ENCODE data around the gene B4GALT2. TPM values are rescaled to one million over a fixed set of nuclear protein-coding genes. Genes with fewer than 3 reads are reported as not detected.

The B4GALT2 gene
- total RNA-seq, 2 experiments from 2014 or later = 13.0 to 15.5 TPM

GRCh38 chr1:43949678-43950077 lies 29.3 kb upstream of the B4GALT2 start:
- POLR2A ChIA-PET = interaction anchor here (1.1 to 1.3 kb wide), 2 partner anchors 21 to 28 kb away, joined by 3 to 6 read pairs; partner anchors contain the start of gene DPH2
- H3K9me3 Mint-ChIP-seq = no peaks in the 10 kb centered on the region
- peaks cover 10% of the 10 kb centered on the region for H3K36me3 Mint-ChIP-seq (ENCODE audit: low read depth)
- DNase-seq = no peak
- CTCF ChIA-PET = interaction anchor here (2.5 kb wide), 1 partner anchor 15 kb away, joined by 14 read pairs; no protein-coding TSS in a partner anchor
- no peak overlapping the region for H3K4me3 Mint-ChIP-seq
- H3K27ac Mint-ChIP-seq = no peak overlapping the region
- H3K4me1 Mint-ChIP-seq = peaks cover 35% of the 10 kb centered on the region
- H3K27me3 Mint-ChIP-seq = no peaks in the 10 kb centered on the region

- Mint-ChIP-seq H3K9me3 (no peaks in the 10 kb centered on the region), H3K4me3 (no peak overlapping the region), H3K27me3 (no peaks in the 10 kb centered on the region), H3K27ac (no peak overlapping the region), H3K36me3 (ENCODE audit: low read depth) (peaks cover 7% of the 10 kb centered on the region), H3K4me1 (peaks cover 21% of the 10 kb centered on the region)
- POLR2A ChIA-PET = interaction anchor here (0.8 to 1.1 kb wide), 2 partner anchors 27 to 244 kb away, joined by 3 read pairs; partner anchors contain the start of gene ST3GAL3
- no peak for DNase-seq
- CTCF ChIA-PET = interaction anchor here (0.9 kb wide), 2 partner anchors 187 to 188 kb away, joined by 3 read pairs; no protein-coding TSS in a partner anchor
Measured at GRCh38 chr1:43951021-43951985, 27.7 kb upstream of the B4GALT2 start.

- no peak overlapping the region for H3K4me3 Mint-ChIP-seq
- peaks cover 11% of the 10 kb centered on the region for H3K36me3 Mint-ChIP-seq (ENCODE audit: low read depth)
- DNase-seq = no peak
- H3K27ac Mint-ChIP-seq = no peak overlapping the region
- POLR2A ChIA-PET = no interaction called here
- CTCF ChIA-PET = no interaction called here
- no peaks in the 10 kb centered on the region for H3K27me3 Mint-ChIP-seq
- peaks cover 16% of the 10 kb centered on the region for H3K4me1 Mint-ChIP-seq
- H3K9me3 Mint-ChIP-seq = no peaks in the 10 kb centered on the region
Measured at GRCh38 chr1:43952731-43953346, 26.2 kb upstream of the B4GALT2 start.

- H3K9me3 Mint-ChIP-seq = no peaks in the 10 kb centered on the region
- DNase-seq = no peak
- peaks cover 10% of the 10 kb centered on the region for H3K4me1 Mint-ChIP-seq
- H3K27me3 Mint-ChIP-seq = no peaks in the 10 kb centered on the region
- no peak overlapping the region for H3K27ac Mint-ChIP-seq
- H3K36me3 Mint-ChIP-seq (ENCODE audit: low read depth) = peaks cover 11% of the 10 kb centered on the region
- no peak overlapping the region for H3K4me3 Mint-ChIP-seq
- ChIA-PET CTCF (no interaction called here), POLR2A (no interaction called here)
Measured at GRCh38 chr1:43953361-43953760, 25.6 kb upstream of the B4GALT2 start.

DNA sequence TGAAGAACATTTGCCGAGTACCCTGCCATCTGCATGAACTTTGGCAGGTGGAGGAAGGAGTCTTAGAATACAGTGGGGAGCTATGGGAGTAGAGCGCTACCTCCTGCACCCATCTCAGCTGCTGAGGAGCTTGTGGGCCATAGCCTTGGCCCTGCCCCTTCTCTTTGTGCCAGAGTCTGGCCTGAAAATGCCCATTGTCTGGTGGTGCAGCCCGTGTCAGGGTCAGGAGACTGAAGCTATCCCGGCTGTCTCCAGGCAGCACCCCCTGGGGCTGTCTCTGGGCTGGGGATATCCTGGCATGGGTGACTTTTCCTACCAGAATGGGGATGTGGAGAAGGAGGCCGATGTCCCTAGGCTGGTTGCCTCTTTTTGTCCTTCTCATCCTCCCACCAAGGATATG lies 25.0 kb upstream of the B4GALT2 start:
- Mint-ChIP-seq H3K4me3 (no peak overlapping the region), H3K4me1 (peaks cover 5% of the 10 kb centered on the region), H3K27ac (no peak overlapping the region), H3K9me3 (no peaks in the 10 kb centered on the region), H3K27me3 (no peaks in the 10 kb centered on the region), H3K36me3 (ENCODE audit: low read depth) (peaks cover 11% of the 10 kb centered on the region)
- POLR2A ChIA-PET = no interaction called here
- DNase-seq = no peak
- CTCF ChIA-PET = no interaction called here

DNA sequence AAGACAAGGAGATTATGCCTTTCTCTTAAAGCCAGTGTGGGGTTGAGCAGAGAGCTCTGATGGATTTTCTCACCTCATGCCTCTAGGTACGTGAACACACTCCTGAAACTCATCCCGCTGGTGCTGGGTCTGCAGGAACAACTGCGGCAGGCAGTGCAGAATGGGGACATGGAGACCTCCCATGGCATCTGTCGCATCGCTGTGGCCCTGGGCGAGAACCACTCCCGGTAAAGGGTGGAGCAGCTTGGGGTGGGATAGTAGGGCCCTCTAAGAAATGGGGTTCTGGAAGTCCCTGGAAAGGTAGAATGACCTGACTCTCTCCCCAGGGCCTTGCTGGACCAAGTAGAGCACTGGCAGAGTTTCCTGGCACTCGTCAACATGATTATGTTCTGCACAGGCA lies 22.8 kb upstream of the B4GALT2 start:
- ChIA-PET CTCF (interaction anchor here (2.5 kb wide), 1 partner anchor 21 kb away, joined by 8 read pairs; no protein-coding TSS in a partner anchor), POLR2A (interaction anchor here (1.4 kb wide), 1 partner anchor 9 kb away, joined by 4 read pairs; no protein-coding TSS in a partner anchor)
- Mint-ChIP-seq H3K27ac (no peak overlapping the region), H3K9me3 (no peaks in the 10 kb centered on the region), H3K4me3 (no peak overlapping the region), H3K36me3 (ENCODE audit: low read depth) (peaks cover 6% of the 10 kb centered on the region), H3K27me3 (no peaks in the 10 kb centered on the region), H3K4me1 (no peaks in the 10 kb centered on the region)
- no peak for DNase-seq

GRCh38 chr1:43957407-43958040 lies 21.5 kb upstream of the B4GALT2 start:
- ChIA-PET CTCF (no interaction called here), POLR2A (interaction anchor here (1.1 to 2.3 kb wide), 2 partner anchors 11 to 12 kb away, joined by 3 to 7 read pairs; partner anchors contain the start of genes DPH2 and IPO13)
- Mint-ChIP-seq H3K27ac (no peak overlapping the region), H3K27me3 (no peaks in the 10 kb centered on the region), H3K4me3 (no peak overlapping the region), H3K36me3 (ENCODE audit: low read depth) (peaks cover 10% of the 10 kb centered on the region), H3K9me3 (no peaks in the 10 kb centered on the region), H3K4me1 (peaks cover 2% of the 10 kb centered on the region)
- DNase-seq = no peak

GRCh38 chr1:43958351-43959255 lies 20.4 kb upstream of the B4GALT2 start:
- peaks cover 10% of the 10 kb centered on the region for H3K36me3 Mint-ChIP-seq (ENCODE audit: low read depth)
- H3K4me1 Mint-ChIP-seq = peaks cover 3% of the 10 kb centered on the region
- no peak for DNase-seq
- no peak overlapping the region for H3K4me3 Mint-ChIP-seq
- no peak overlapping the region for H3K27ac Mint-ChIP-seq
- no peaks in the 10 kb centered on the region for H3K9me3 Mint-ChIP-seq
- no peaks in the 10 kb centered on the region for H3K27me3 Mint-ChIP-seq
- ChIA-PET CTCF (interaction anchor here (1.4 kb wide), 1 partner anchor 17 kb away, joined by 4 read pairs; the partner anchor contains the start of gene ATP6V0B), POLR2A (interaction anchor here (1.1 to 2.3 kb wide), 2 partner anchors 11 to 12 kb away, joined by 3 to 7 read pairs; partner anchors contain the start of genes DPH2 and IPO13)

GRCh38 chr1:43960798-43961197 lies 18.2 kb upstream of the B4GALT2 start:
- Mint-ChIP-seq H3K4me1 (peaks cover 3% of the 10 kb centered on the region), H3K4me3 (no peak overlapping the region), H3K27ac (no peak overlapping the region), H3K9me3 (no peaks in the 10 kb centered on the region), H3K36me3 (ENCODE audit: low read depth) (peaks cover 10% of the 10 kb centered on the region), H3K27me3 (no peaks in the 10 kb centered on the region)
- CTCF ChIA-PET = no interaction called here
- POLR2A ChIA-PET = no interaction called here
- no peak for DNase-seq

GRCh38 chr1:43961692-43962091 lies 17.3 kb upstream of the B4GALT2 start:
- DNase-seq = no peak
- peaks cover 10% of the 10 kb centered on the region for H3K36me3 Mint-ChIP-seq (ENCODE audit: low read depth)
- H3K4me1 Mint-ChIP-seq = peaks cover 3% of the 10 kb centered on the region
- H3K9me3 Mint-ChIP-seq = no peaks in the 10 kb centered on the region
- H3K27me3 Mint-ChIP-seq = no peaks in the 10 kb centered on the region
- CTCF ChIA-PET = no interaction called here
- POLR2A ChIA-PET = no interaction called here
- H3K4me3 Mint-ChIP-seq = no peak overlapping the region
- no peak overlapping the region for H3K27ac Mint-ChIP-seq

- Mint-ChIP-seq H3K4me3 (no peak overlapping the region), H3K27me3 (no peaks in the 10 kb centered on the region), H3K36me3 (ENCODE audit: low read depth) (peaks cover 8% of the 10 kb centered on the region), H3K9me3 (no peaks in the 10 kb centered on the region), H3K27ac (no peak overlapping the region), H3K4me1 (peaks cover 3% of the 10 kb centered on the region)
- ChIA-PET CTCF (no interaction called here), POLR2A (no interaction called here)
- DNase-seq = no peak
Measured at GRCh38 chr1:43962324-43962723, 16.7 kb upstream of the B4GALT2 start.

DNA sequence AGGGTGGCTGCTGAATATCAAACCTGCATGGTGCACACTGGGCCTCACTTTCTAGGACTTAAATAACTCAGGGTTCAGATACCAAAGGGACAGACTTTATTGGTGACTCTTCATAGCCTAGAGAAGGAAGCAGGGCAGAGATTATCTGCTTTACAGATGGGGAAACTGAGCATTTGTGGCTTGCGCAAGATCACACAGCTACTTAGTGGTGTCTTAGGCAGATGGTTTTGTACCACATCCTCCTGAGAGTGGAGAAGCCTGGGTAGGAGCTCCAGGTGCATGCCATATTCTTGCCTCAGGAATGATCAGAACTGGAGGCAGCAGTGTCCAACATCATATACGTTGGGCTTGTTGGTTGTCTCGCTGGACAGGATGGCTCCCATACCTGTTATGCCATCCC lies 16.0 kb upstream of the B4GALT2 start:
- no peak overlapping the region for H3K27ac Mint-ChIP-seq
- no peaks in the 10 kb centered on the region for H3K27me3 Mint-ChIP-seq
- H3K36me3 Mint-ChIP-seq (ENCODE audit: low read depth) = peaks cover 6% of the 10 kb centered on the region
- no peak for DNase-seq
- H3K4me3 Mint-ChIP-seq = no peak overlapping the region
- ChIA-PET POLR2A (no interaction called here), CTCF (no interaction called here)
- no peaks in the 10 kb centered on the region for H3K9me3 Mint-ChIP-seq
- peaks cover 3% of the 10 kb centered on the region for H3K4me1 Mint-ChIP-seq

Data from activated CD4-positive, alpha-beta memory T cell treated with anti-CD3 and anti-CD28 coated beads, Interleukin-2, amount 10 ng/mL, durations not matched to agents 7 days and 5 days (primary cell).